DMS153 treated with DMSO at 0.1 percent for 48 hours (cell line): ENCODE measurements around the gene ANKRD24.
"Not testable (repeated sequence)": the region's sequence is repeated elsewhere in the genome, so short reads cannot be mapped to it uniquely, and the experiment has no call there.

Experiments
- DNase-seq: peaks from one replicate; lab custom pipeline; 2025; ENCODE audit not compliant: unreplicated experiment; lab: John Stamatoyannopoulos, UW

The ANKRD24 gene

GRCh38 chr19:4173479-4174212 is 8.8 kb upstream of the ANKRD24 start:
- no peak for DNase-seq

- no peak for DNase-seq
Observed at GRCh38 chr19:4174213-4174894, 8.1 kb upstream of the ANKRD24 start.

GRCh38 chr19:4174895-4175668 is 7.4 kb upstream of the ANKRD24 start:
- no peak for DNase-seq

GRCh38 chr19:4175669-4175931 is 6.9 kb upstream of the ANKRD24 start:
- DNase-seq, result no peak

- DNase-seq, result no peak
Observed at GRCh38 chr19:4177146-4177545, 5.3 kb upstream of the ANKRD24 start.

GRCh38 chr19:4178990-4179389 is 3.5 kb upstream of the ANKRD24 start:
- DNase-seq, result no peak

- no peak for DNase-seq
Observed at GRCh38 chr19:4181053-4181508, 1.4 kb upstream of the ANKRD24 start.

- peak; percentile 20 for DNase-seq
Observed at GRCh38 chr19:4183967-4184717, 1.7 kb downstream of the ANKRD24 start.

- no peak for DNase-seq
Observed at GRCh38 chr19:4184718-4185352, 2.3 kb downstream of the ANKRD24 start.

- no peak for DNase-seq
Observed at GRCh38 chr19:4185413-4186086, 3.1 kb downstream of the ANKRD24 start.

- DNase-seq, result peak; percentile 12
Observed at GRCh38 chr19:4186087-4186993, 3.9 kb downstream of the ANKRD24 start.

- DNase-seq, result no peak
Observed at GRCh38 chr19:4187313-4188122, 5.0 kb downstream of the ANKRD24 start.

GRCh38 chr19:4189641-4190040 is 7.2 kb downstream of the ANKRD24 start:
- no peak for DNase-seq

GRCh38 chr19:4192537-4192936 is 10.0 kb downstream of the ANKRD24 start:
- not testable (repeated sequence) for DNase-seq

- no peak for DNase-seq
Observed at GRCh38 chr19:4194353-4194752, 11.9 kb downstream of the ANKRD24 start.

GRCh38 chr19:4196009-4196408 is 13.5 kb downstream of the ANKRD24 start:
- no peak for DNase-seq

GRCh38 chr19:4196587-4197148 is 14.2 kb downstream of the ANKRD24 start:
- no peak for DNase-seq

GRCh38 chr19:4197228-4197624 is 14.7 kb downstream of the ANKRD24 start:
- DNase-seq, result no peak
